ENCODE measurements around the gene HTRA1. TPM values are rescaled to one million over a fixed set of nuclear protein-coding genes. Genes with fewer than 3 reads are reported as not detected.

The HTRA1 gene
- total RNA-seq, 2 donors from 2014 or later = 8.9 to 26.9 TPM

- Histone ChIP-seq H3K9me3 (no peaks in the 10 kb centered on the region), H3K4me3 (no peak overlapping the region), H3K9ac (ENCODE audit: low read depth in 2 of 2, low read length in 2 of 2) (no peak overlapping the region), H3K36me3 (no peaks in the 10 kb centered on the region), H3K4me1 (no peaks in the 10 kb centered on the region), H3K27ac (no peak overlapping the region), H3K27me3 (no peaks in the 10 kb centered on the region)
- no peak for DNase-seq
- intact Hi-C loops (cut with DNase I) = no loop called here
- TF ChIP-seq CTCF (IDR thresholded peaks at IDR 0.05) = no peak
Measured at GRCh38 chr10:122492006-122492405, 30.7 kb downstream of the HTRA1 start.

GRCh38 chr10:122492999-122493481, 31.7 kb downstream of the HTRA1 start:
- Histone ChIP-seq H3K27ac (peak overlapping the region; percentile 55), H3K27me3 (no peaks in the 10 kb centered on the region), H3K4me1 (no peaks in the 10 kb centered on the region), H3K36me3 (no peaks in the 10 kb centered on the region), H3K9ac (ENCODE audit: low read depth in 2 of 2, low read length in 2 of 2) (no peak overlapping the region), H3K4me3 (no peak overlapping the region), H3K9me3 (no peaks in the 10 kb centered on the region)
- no peak for TF ChIP-seq CTCF (IDR thresholded peaks at IDR 0.05)
- intact Hi-C loops (cut with DNase I) = no loop called here
- no peak for DNase-seq

DNA sequence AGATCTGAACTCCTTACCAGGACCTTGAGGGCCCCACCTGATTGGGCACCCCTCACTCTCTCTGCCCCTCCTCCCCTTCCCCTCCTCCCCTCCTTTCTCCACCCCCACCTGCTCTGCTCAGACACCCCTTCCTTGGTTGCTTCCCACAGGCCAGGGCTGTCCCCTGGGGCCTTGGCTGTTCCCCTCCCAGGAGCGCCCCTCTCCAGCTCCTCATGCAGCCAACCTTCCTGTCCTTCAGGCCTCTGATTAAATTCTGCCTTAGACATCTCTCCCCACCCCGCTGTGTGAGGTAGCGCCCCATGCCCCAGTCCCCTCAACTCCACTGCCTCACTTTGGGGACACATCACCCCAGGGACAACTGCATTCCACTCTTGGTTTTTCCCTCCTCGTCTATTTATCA, 32.4 kb downstream of the HTRA1 start:
- Histone ChIP-seq H3K27ac (no peak overlapping the region), H3K9ac (ENCODE audit: low read depth in 2 of 2, low read length in 2 of 2) (no peak overlapping the region), H3K27me3 (no peaks in the 10 kb centered on the region), H3K36me3 (no peaks in the 10 kb centered on the region), H3K9me3 (no peaks in the 10 kb centered on the region), H3K4me3 (no peak overlapping the region), H3K4me1 (no peaks in the 10 kb centered on the region)
- intact Hi-C loops (cut with DNase I) = no loop called here
- no peak for DNase-seq
- TF ChIP-seq CTCF (IDR thresholded peaks at IDR 0.05) = no peak

DNA sequence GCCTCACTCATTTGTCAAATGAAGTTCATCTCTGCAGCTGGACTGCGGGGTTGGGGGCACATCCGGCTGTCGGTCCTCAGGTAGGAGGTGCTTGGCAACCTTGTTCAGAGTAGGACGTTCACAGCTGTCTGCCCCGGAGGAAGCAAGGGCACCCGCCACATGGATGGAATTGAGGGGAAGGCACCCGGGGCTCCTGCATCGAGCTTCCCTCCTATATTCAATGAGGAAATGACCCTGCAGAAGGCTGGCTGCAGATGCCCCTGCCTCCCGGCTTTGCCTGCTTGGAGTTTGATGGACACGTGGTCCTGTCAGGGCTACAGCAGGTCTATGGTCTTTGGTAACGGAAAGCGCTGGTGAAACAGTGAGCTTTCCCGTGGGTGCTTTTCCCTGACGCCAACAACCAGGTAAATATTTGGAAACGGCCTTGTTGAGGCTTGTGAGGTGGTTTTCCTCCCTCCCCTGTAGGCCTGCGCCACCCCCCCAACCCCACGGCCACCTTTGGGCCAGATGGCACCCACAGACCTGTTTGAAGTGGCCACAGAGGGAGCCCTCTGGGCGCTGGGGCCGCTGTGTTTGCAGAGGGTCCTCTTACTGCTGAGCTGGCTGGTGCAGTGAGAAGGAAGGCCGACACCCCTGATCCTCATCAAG, 32.9 kb downstream of the HTRA1 start:
- Histone ChIP-seq H3K9ac (ENCODE audit: low read depth in 2 of 2, low read length in 2 of 2) (no peak overlapping the region), H3K4me3 (no peak overlapping the region), H3K4me1 (no peaks in the 10 kb centered on the region), H3K27ac (no peak overlapping the region), H3K27me3 (no peaks in the 10 kb centered on the region), H3K9me3 (no peaks in the 10 kb centered on the region), H3K36me3 (no peaks in the 10 kb centered on the region)
- intact Hi-C loops (cut with DNase I) = no loop called here
- no peak for TF ChIP-seq CTCF (IDR thresholded peaks at IDR 0.05)
- no peak for DNase-seq

DNA sequence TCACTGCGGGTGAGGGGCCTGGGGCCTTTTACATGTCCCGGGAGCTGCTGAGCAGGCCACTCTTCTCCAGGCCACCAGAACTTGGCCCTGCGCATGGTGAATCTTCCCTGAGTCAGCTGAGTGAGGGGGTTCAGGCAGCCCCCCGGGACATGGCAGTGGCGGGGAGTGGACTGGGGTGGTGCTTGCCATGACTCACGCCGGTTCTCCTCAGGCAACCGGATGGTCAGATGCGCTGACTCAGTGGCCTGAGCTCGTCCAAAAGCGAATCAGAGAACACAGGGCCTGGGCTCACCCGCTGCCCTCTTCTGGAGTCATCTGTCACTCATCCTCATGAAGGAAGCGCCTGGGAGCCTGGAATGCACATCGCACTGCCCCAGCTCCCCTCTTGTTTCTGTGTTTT, 33.5 kb downstream of the HTRA1 start:
- Histone ChIP-seq H3K27me3 (no peaks in the 10 kb centered on the region), H3K4me3 (no peak overlapping the region), H3K9me3 (no peaks in the 10 kb centered on the region), H3K27ac (no peak overlapping the region), H3K36me3 (no peaks in the 10 kb centered on the region), H3K4me1 (no peaks in the 10 kb centered on the region), H3K9ac (ENCODE audit: low read depth in 2 of 2, low read length in 2 of 2) (no peak overlapping the region)
- intact Hi-C loops (cut with DNase I) = no loop called here
- TF ChIP-seq CTCF (IDR thresholded peaks at IDR 0.05) = no peak
- DNase-seq = no peak

Measured in colonic mucosa (tissue), 4 donors.